H4 (cell line): Measurements from ENCODE around the gene AFF2. TPM values are rescaled to one million over a fixed set of nuclear protein-coding genes. Genes with fewer than 3 reads are reported as not detected.

Experiments
- DNase-seq: peaks from one replicate; pipeline ENCODE4 v3.0.0-alpha.2; 2015; ENCODE audit warnings: low spot score
- total RNA-seq: library from RNA; depleted of rRNA; stranded (reverse); fragments of >200 nt; shearing (Covaris generic); gene quantifications from 2 replicates; pipeline ENCODE4 v1.2.3, GENCODE V29; 2014

AFF2 gene
- total RNA-seq, 1 experiment from 2014 or later, result under 0.01 TPM

DNA sequence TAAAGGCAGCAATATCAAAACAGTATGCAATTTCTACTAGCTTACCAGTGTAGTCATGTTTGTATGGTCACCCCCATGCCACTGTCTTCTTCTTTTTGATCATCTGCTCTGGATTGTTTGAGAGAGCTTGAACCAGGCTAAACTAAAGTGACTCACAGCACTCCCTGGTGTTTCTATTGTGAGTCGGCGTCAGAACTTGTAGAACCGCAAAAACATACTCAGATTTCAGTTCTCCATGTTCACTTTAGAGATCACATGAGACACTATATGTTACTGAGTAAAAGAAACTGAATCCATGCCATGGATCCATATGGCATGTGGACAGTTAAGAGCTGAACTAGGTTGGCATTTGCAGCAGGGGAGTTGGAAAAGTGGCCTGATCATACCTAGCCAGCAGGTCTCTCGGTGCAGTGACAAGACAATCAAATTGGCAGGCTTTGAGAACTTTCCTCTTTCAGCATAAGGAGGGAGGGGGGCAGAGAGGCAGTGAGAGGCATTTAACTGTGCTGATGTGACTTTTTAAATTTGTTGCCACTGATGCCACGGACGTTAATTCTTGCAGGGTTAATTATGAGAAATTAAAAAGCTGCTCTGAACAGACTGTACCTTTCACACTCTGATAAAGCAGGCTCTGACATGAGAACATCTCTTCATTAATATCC is 88.4 kb downstream of the AFF2 start:
- DNase-seq, result peak; percentile 14

DNA sequence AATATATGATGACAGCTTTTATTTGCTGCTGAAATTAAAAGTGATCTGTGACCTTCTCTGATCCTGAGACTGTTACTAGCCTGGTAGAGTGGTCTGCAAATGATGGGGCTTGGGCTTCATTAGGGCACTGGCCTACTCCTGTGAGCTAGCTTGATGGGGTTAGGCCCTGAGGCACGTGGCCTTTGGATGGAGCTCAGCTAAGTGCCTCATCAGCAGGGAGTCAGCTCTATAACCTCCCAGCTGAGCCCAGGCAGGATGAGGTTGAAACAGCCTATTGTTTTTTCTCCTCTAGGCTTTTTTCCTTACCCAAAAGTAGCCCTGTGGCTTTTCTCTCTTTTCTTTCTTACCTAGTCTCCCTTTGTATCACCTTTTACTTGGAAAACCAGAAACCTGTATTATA is 92.2 kb downstream of the AFF2 start:
- DNase-seq, result no peak

DNA sequence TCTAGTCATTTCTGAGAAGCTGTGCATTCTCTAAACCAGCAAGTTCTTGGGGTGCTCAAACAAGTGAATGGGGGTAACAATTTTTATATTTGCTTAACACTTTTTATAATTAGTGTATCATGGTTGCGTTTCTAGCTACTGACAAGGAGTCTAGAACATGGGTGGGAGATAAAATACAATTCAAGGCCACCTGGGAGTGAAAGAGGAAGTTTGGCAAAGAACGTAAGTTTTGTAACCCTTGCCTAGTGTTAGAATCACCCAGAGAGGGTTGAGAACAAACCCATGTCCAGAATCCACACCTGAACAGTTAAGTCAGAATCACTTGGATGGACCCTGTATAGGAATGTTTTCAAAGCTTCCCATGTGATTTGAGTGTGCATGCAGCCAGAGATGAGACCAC is 92.7 kb downstream of the AFF2 start:
- DNase-seq, result no peak

DNA sequence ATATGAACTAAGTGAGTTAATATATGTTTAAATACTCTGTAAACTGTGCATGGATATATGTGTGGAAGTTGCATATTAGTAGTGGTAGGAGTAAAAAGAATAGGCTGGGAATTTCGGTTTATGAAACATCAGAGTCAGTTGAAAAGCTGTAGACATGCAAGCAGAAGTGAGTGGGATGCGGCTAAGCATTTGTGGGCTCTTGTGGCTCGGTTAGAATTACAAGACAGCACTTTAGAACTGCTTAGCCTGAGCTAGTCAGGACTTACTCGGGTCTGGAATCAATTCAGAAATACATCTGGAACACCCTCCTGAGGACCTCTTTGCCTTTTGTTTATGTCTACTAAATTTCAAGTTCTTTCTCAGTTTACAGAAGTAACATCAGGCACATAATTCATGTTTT is 93.6 kb downstream of the AFF2 start:
- DNase-seq, result no peak

DNA sequence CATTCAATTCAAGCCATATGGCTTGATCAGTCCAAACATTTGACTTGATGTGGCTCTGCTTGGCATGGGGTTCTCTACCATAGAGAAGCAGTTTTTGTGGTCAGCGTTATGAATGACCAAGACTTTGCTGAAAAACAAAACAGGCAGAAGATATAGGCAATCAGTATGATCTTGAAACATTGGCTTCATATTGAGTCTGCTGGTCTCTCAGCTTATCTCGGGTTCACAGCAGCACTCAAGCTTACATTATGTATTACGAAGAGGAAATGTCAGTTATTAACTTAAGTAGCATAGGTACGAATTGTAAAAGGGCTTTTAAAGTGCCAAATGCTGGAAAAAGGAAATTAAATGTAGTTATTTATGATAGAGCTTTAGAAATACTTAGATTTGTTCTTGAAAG is 99.0 kb downstream of the AFF2 start:
- no peak for DNase-seq

DNA sequence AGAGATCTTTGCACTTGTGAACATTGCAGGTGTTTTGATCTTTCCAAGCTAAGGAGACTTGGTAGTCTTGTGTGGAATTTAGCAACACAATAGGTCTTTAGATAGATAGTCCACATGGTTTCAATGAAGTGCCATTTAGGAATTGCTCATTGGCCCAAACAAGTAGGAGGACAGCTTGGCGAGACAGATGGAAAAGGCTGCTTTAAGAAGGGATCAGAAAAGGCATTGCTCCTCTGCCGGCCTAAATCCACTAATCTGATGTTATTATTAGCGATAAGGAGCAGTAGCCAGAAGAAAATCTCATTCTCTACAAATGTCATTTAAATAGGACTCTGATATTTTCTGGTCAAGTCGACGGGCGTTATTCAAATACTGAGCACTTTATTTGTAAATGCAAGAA is 99.7 kb downstream of the AFF2 start:
- no peak for DNase-seq

DNA sequence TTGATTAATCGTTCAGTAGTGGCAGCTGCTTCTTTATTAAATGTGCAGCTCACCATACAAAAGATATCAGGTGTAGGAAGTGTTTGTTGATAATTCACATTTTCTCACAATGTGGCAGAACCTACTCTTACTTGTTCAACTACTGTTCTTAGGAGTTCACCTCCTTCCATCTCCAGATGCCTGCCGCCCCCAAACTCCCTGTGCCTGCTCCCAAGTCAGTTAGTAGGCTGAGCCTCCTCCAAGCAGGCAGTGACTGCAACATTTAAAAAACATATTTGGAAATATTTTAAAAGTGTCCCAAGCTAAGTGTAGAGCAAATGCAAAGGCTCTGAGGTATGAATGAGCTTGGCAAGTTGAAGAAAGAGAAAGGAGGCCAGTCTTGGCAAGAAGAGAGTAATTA is 100.2 kb downstream of the AFF2 start:
- DNase-seq, result no peak

DNA sequence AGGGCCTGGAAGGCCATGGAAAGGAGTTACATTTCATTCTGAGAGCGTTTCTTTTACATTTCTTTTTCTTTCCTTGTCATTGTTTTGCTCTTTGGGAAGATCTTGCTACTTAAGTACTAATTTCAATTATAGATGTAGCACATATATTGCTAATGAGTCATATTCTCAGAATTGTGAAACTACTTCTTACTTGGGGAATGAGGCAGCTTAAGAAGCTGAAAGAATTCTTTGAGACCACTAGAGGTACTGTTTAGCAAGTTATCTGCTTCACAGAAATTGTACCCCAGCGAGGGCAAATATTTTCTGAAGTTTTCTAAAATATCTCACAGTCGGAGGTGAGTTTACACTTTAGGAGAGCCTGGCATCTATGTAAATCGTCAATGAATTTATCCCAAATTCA is 100.6 kb downstream of the AFF2 start:
- DNase-seq, result peak; percentile 8

DNA sequence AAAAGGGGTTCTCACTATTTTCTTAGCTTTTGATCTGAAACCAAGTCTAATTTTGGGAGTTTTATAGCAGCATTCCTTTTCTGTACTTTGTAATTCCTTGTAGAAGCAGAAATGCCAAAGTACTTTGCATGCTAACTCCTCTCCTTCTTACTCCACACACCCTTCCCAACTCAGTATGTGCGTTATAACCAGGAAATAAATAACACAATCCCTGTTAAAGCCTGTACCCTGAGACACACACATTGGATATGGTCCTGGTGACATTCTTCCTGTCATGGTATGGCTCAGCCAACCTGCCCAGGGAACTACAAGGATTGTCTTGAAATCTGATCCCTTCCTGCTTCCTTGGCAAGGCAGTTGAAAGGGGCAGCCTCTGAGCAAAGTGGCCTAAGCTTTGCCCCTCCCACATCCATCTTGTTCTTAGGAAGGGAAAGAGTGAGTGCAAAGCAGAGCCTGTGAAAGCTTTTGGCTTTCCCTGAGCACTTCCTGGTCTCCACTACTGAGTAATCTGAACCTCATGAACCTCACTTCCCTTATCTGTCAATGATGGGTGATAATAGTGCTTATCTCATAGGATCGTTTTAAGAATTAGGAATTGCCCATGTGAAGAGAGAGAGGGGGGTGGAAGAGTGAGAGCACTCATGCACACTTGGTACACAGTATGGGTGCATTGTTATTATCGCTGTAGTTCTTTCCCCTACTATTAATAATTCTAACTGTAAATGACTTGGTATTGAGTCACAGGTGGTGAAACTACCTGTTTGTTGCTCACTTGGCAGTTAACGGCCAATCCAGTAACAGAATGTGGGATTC is 109.3 kb downstream of the AFF2 start:
- peak; percentile 49 for DNase-seq

DNA sequence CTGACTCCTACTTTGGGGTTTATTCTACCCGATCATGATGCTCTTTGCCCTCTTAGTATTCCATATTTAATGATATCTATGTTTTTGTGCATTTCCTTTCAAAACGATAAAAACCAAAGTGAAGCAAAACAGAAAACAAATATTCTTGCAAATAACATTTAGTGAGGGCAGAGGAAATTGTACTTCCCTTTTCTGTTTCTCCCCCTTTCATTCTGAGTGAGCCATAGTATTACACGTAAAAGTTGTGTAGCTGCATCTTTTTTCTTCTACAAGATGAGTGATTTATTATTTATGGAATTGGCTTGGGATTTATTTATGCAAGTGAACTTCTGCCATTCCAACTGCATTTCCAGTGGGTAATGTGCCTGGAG is 109.9 kb downstream of the AFF2 start:
- DNase-seq, result no peak

DNA sequence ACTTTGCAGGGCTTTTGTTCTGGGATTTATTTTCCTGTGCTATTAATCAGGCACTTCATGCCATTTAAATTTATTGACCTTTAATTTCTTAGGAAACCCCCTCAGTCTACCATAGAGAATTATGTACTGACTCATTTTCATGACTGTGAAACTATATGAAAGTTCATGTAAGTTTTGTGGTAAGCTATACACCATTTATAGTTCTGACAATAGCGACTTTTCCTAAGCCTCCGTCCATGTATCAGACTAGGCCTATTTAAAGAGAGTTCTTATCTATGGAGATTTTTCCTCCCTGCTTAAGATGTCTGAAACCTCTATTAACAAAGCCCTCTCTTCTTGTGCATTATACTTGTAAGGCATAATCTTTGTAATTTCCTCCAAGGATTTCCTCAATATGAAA is 111.6 kb downstream of the AFF2 start:
- no peak for DNase-seq

DNA sequence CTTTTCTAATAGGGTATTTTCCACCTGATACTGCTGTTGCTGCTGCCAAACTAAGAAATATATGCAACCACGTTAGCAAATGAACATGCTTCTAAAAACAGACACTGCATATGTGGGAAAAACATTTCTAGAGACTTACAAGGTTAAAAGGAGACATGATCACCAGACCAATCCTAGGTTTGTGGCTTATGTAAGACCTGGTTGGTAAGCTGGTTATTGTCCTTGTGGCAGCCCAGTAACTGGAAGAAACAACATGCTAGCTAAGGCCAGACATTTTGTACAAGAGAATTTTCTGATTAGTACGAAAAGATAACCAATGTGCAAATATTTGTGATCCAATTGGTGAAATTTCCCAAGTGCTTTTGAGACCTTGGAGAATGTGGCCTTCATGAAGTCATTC is 112.0 kb downstream of the AFF2 start:
- no peak for DNase-seq

DNA sequence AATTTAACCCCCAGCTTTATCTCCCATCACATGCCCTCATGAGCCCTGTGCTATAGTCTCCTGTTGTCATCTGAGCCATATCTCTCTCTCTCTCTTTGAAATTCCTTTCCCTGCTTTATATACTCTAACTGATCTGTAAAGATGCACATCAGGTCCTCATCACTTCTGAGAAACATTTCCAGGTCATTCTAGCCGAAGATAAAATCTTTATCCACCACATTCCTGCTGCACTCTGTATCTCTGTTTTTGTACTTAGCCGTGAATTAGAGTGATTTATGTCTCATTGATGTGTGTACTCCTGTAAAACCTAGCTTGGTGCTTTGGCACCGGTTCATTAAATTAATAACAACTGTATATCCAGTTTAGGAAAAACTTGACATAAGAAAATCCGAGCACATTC is 113.2 kb downstream of the AFF2 start:
- no peak for DNase-seq

DNA sequence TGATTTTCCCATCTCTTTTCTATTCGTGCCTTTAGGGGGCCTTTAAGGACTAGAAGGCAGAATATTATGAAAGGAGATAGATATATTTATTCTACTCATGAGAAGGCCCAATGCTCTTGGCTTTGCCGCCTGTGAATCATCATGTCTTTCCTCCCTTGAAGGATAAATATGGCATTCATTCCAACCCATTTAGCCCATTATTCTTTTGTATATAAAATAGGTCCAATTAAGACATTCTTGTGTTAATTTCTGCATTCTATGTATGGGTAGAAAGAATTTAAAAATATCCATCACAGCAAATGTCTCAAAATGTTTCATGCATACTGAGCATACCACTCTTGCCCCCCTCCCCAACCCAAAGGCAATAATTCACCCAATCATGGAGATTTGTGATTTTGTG is 115.1 kb downstream of the AFF2 start:
- no peak for DNase-seq

DNA sequence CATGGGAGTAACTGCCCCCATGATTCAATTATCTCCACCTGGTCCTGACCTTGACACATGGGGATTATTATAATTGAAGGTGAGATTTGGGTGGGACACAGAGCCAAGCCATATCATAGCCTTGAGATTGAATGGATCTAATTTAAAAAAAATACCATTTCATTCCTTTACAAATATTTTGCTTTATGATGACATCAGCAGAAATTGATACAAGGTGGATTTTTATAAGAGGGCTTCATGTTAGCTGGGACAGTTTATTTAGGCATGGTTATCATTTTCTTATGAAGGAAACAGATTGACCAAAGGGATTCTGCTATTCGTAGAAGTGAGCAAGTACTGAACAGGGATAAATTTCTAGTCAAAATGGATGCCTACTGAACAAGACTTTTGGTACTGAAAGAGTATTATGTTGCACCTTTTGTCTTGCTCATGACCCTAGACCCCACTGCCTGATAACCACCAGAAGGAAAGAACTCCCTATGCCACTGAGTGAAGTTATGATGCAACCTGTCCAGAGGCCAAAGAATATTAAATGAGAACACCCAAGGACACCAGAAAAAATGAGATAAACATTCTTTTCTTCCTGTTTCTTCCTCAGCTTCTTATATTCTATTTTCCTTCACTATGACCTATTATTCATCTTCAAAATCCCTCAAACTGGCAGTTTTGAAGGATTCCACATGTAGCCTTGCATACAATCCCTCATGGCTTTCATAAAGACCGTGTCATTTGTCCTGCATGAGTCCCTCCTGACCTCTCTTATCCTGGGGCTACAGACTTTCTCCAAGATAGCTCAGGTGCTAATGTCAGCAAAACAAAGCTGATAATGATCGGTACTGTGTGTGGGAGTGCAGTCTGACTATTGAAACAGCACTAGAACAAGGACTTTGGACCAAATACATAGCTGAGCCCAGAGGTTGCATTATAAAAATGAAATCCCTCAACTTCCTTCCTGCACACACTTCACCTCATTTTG is 118.3 kb downstream of the AFF2 start:
- no peak for DNase-seq

DNA sequence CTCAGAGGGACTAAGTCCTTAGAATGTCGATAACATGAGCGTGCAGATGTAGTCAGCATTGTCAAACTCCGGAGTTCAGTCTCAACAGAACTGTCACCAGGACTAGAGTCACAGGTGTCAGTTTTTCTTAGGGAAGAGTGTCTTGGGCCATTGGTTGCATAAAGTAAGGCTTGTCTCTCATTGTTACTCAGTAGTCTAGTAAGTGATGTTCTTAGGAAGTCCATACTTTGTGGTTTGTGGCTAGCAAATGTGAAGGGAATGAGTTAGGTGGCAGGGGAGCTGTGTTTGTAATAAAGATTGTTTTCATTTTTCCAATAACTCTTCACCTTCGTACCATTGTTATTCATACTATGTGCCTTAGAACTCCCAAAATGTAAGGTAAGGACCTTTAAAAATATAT is 119.6 kb downstream of the AFF2 start:
- no peak for DNase-seq

DNA sequence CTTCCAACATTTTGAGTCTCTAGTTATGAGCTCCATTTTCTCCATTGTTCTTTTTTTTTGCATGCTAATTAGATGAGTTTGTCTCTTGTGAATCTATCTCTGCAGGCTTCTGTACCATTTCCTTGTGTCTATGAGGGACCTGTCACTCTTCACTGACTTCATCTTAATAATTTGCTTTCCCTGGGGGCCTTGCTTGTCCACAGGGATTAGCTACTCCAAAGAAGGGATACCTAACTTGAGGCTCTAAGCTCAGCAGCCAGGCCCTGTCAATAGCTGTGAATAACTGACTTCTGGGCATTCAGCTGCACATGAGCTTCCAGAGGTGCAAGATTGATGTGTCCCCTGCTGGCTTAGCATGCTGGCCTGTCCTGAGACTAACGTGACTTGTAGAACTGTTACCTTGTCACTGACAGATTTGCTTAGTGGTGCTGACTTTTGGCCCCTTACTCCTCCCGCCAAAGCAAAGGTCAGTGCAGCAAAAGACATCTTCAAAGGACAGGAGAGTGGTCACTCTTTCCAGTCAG is 124.6 kb downstream of the AFF2 start:
- no peak for DNase-seq

DNA sequence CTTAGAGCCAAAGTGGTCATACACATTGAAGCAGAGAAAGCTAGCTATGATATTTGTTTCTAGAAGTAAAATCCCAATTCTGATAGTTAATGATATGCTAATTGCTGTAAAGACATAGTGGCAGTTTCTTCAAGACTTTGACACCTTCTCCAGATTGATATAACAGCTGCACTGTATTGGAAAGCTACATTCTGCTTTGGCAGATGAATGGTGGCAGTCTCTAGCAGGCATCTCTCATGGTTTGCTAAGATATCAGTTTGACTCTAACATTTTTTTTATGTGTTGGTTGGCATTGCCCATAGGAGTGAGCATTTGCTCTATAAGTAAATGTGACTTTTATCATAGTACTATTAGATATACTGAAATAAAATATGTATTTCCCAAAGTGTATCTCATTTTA is 128.2 kb downstream of the AFF2 start:
- DNase-seq, result no peak

DNA sequence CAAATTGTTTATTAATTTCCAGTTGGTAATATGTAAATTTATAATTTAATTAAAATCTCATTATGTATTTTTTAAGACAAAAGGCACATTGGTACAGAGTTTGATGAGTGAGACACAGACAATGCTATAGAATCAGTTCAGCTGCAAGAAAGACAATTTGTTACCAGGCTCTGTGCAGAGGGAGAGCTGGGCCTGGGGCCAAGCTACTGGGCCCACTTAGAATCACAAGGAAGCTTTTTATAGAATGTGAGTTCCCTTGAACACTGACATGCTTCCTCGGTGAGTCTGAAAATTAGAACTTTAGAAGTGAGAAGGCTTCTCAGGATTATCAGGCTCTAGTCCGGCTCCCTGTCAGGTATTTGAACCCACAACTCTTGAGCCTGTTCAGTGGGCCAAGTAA is 129.0 kb downstream of the AFF2 start:
- DNase-seq, result no peak

DNA sequence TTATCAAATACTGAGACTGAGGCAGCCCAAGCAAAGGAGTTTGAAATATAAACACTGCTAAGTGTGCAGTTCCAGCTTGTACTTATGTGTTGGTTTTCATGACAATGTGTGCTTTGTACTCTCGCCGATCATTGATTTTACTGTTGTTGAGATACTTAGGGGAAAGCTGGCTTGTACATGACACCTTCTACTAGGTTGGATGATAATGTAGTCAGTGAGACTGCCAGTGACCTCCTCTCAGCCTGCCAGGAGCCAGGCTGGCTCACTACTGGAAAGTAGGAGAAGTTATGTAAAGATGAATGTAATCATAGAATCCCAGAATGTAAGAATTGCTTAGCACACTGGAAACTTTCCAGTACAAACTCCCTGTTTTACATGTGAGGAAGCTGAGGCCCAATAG is 132.0 kb downstream of the AFF2 start:
- DNase-seq, result no peak

DNA sequence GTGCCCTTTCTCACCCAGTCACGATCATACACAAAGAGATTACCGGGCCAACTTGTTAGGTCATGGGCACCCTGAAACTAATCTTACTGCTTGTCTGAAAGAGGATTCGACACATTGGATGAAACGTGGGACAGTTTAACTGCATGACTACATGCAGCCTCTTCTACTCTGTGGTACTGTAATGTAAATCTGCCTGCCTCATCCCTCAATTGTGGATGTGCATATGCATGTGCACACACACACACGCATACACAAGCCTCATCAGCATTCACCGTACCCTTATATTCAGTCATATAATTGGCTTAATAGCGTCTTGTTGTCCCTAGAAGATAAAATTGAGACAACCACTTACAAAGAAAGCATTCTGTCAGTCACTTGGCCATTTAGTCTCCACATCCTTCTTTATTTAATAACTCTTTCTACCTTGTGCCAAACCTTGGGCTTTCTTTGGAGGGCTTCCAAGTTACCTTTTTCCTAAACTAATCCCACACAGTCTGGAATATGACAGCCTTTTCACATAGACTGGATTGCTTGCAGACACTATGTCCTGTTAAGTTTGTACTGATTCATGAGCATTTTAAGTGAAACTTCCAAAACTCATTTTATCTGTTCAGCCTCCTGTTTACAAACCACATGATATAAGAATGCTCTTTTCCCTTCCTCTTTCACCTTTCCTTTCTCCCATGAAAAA is 132.9 kb downstream of the AFF2 start:
- DNase-seq, result no peak

DNA sequence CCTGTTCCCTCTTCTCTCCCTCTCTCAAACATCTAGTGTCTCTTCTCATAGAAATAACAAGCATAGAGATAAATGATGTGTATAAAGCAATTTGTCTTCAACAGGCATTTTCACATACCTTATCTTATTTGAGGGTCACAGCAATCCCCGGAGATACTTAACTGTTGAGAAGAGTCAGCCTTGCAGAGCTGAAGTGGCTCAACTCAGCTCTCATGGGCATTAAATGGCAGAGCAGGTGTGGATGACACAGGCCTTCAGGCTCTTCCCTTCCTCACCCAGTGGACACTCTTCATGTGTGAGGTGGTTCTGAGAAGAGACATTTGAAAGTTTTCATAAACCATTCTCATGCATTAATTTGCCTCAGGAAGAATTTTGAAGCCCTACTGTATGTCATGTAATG is 134.2 kb downstream of the AFF2 start:
- DNase-seq, result no peak
